ENCODE data around the gene TAAR1. TPM values are rescaled to one million over a fixed set of nuclear protein-coding genes. Genes with fewer than 3 reads are reported as not detected.

The TAAR1 gene
- total RNA-seq, 1 experiment from 2014 or later: not detected

- Histone ChIP-seq H3K9ac (ENCODE audit: low read length) (no peak overlapping the region), H3K4me1 (ENCODE audit: control insufficient read depth in 1 of 2, insufficient read depth in 2 of 2, low read length in 2 of 2) (no peaks in the 10 kb centered on the region), H3K4me3 (replicated peaks in 1 of 2; ENCODE audit: low read depth in 1 of 2, low read length in 2 of 2) (no peak overlapping the region), H3K9me2 (ENCODE audit: insufficient read depth) (no peaks in the 10 kb centered on the region), H3K27me3 (ENCODE audit: insufficient read depth, low read length) (no peaks in the 10 kb centered on the region), H4K20me1 (ENCODE audit: insufficient read depth) (no peaks in the 10 kb centered on the region), H3K9me3 (ENCODE audit: control insufficient read depth in 1 of 2, insufficient read depth in 1 of 2, low read depth in 1 of 2, low read length in 2 of 2) (no peaks in the 10 kb centered on the region), H2AFZ (ENCODE audit: low read depth, low read length, poor library complexity, severe bottlenecking) (no peak overlapping the region), H3K27ac (ENCODE audit: low read depth, low read length) (no peak overlapping the region), H3K4me2 (ENCODE audit: low read length) (no peak overlapping the region), H3K36me3 (ENCODE audit: control insufficient read depth in 1 of 2, insufficient read depth in 2 of 2, low read length in 2 of 2) (no peaks in the 10 kb centered on the region), H3K79me2 (ENCODE audit: insufficient read depth, low read length) (no peaks in the 10 kb centered on the region)
- DNase-seq (ENCODE audit: low read depth, low spot score) (no peak), ATAC-seq (no peak)
- ChIA-PET POLR2A (no interaction called here), CTCF (no interaction called here), RAD21 (ENCODE audit: low non-redundant PET in 1 of 2, low total read pairs in 2 of 2, uncharacterized antibody in 2 of 2, unreplicated experiment in 2 of 2) (no interaction called here)
- intact Hi-C loops (cut with micrococcal nuclease): no loop called here
- no TSS peak for BruUV-seq (replicated peaks)
- TF ChIP-seq CTCF (IDR thresholded peaks at IDR 0.05 in 2 of 3, conservative IDR thresholded peaks at IDR 0.05 in 1 of 3; ENCODE audit: borderline replicate concordance in 1 of 3, insufficient read depth in 1 of 3, low read depth in 2 of 3, low read length in 2 of 3) (no peak), CBX3 (IDR thresholded peaks at IDR 0.05; ENCODE audit: low read depth) (no peak), POLR2A (IDR thresholded peaks at IDR 0.05; ENCODE audit: borderline replicate concordance, extremely low read depth, insufficient read depth, insufficient read length) (no peak), TCF7L2 (IDR thresholded peaks at IDR 0.05; ENCODE audit: borderline replicate concordance, extremely low read depth, insufficient read depth, insufficient read length) (no peak), EGR1 (IDR thresholded peaks at IDR 0.05; ENCODE audit: low read depth) (no peak), FOSL1 (IDR thresholded peaks at IDR 0.05; ENCODE audit: low read depth) (no peak), CEBPB (IDR thresholded peaks at IDR 0.05; ENCODE audit: low read depth) (no peak), RAD21 (IDR thresholded peaks at IDR 0.05; ENCODE audit: low read depth) (no peak), POLR2AphosphoS5 (IDR thresholded peaks at IDR 0.05; ENCODE audit: low read depth, low read length) (no peak), MAX (IDR thresholded peaks at IDR 0.05) (no peak), SP1 (IDR thresholded peaks at IDR 0.05; ENCODE audit: low read depth) (no peak), ATF3 (IDR thresholded peaks at IDR 0.05) (no peak), JUND (IDR thresholded peaks at IDR 0.05) (no peak), SRF (IDR thresholded peaks at IDR 0.05; ENCODE audit: low read depth) (no peak), ZNF274 (IDR thresholded peaks at IDR 0.05; ENCODE audit: low read depth, low read length) (no peak)
Measured at GRCh38 chr6:132695773-132696172, 36.8 kb upstream of the TAAR1 start.
